SHP77 treated with DMSO at 0.1 percent for 48 hours (cell line): Measurements from ENCODE around the gene SPRR5.

Source experiments
- DNase-seq: peaks from one replicate; lab custom pipeline; 2025; lab: John Stamatoyannopoulos, UW

SPRR5 gene

GRCh38 chr1:152946651-152947256, at the start of gene SPRR5:
SPRR5 (plus strand) TSS chr1:152947206; CDS start chr1:152948555, 1,349 bp downstream.
- no peak for DNase-seq

GRCh38 chr1:152899027-152899426, 48.0 kb upstream of the SPRR5 start:
- DNase-seq = no peak

GRCh38 chr1:152899883-152900282, 47.1 kb upstream of the SPRR5 start:
- DNase-seq = no peak

GRCh38 chr1:152901631-152902030, 45.4 kb upstream of the SPRR5 start:
- no peak for DNase-seq

GRCh38 chr1:152902636-152903035, 44.4 kb upstream of the SPRR5 start:
- no peak for DNase-seq

- DNase-seq = no peak
Observed at GRCh38 chr1:152904688-152905440, 42.1 kb upstream of the SPRR5 start.

- DNase-seq = no peak
Observed at GRCh38 chr1:152906023-152906565, 40.9 kb upstream of the SPRR5 start.

- DNase-seq = no peak
Observed at GRCh38 chr1:152907686-152908601, 39.1 kb upstream of the SPRR5 start, which contains the start of gene IVL. IVL (plus strand) TSS chr1:152908546; CDS start chr1:152909798, 1,252 bp downstream.

- DNase-seq = no peak
Observed at GRCh38 chr1:152909206-152909605, 37.8 kb upstream of the SPRR5 start.

GRCh38 chr1:152912471-152912870, 34.5 kb upstream of the SPRR5 start:
- DNase-seq = no peak

- no peak for DNase-seq
Observed at GRCh38 chr1:152912900-152913299, 34.1 kb upstream of the SPRR5 start.

- no peak for DNase-seq
Observed at GRCh38 chr1:152917794-152918193, 29.2 kb upstream of the SPRR5 start.

GRCh38 chr1:152919071-152919470, 27.9 kb upstream of the SPRR5 start:
- no peak for DNase-seq

- no peak for DNase-seq
Observed at GRCh38 chr1:152924191-152924590, 22.8 kb upstream of the SPRR5 start.

- no peak for DNase-seq
Observed at GRCh38 chr1:152926091-152926490, 20.9 kb upstream of the SPRR5 start.

- no peak for DNase-seq
Observed at GRCh38 chr1:152928671-152929070, 18.3 kb upstream of the SPRR5 start.

- DNase-seq = no peak
Observed at GRCh38 chr1:152932170-152932811, 14.7 kb upstream of the SPRR5 start.

GRCh38 chr1:152933196-152933595, 13.8 kb upstream of the SPRR5 start:
- DNase-seq = no peak

- no peak for DNase-seq
Observed at GRCh38 chr1:152940614-152941013, 6.4 kb upstream of the SPRR5 start.

GRCh38 chr1:152941037-152941711, 5.8 kb upstream of the SPRR5 start:
- no peak for DNase-seq

GRCh38 chr1:152942161-152942560, 4.8 kb upstream of the SPRR5 start:
- DNase-seq = no peak
